Bone marrow (tissue), 2 donors: ENCODE data around the gene EBI3.
"Not testable (repeated sequence)": the region's sequence is repeated elsewhere in the genome, so short reads cannot be mapped to it uniquely, and the experiment has no call there.

Experiments
- DNase-seq, 2 donors: peaks; one replicate each; lab custom pipeline; 2025; lab: John Stamatoyannopoulos, UW

Gene EBI3

DNA sequence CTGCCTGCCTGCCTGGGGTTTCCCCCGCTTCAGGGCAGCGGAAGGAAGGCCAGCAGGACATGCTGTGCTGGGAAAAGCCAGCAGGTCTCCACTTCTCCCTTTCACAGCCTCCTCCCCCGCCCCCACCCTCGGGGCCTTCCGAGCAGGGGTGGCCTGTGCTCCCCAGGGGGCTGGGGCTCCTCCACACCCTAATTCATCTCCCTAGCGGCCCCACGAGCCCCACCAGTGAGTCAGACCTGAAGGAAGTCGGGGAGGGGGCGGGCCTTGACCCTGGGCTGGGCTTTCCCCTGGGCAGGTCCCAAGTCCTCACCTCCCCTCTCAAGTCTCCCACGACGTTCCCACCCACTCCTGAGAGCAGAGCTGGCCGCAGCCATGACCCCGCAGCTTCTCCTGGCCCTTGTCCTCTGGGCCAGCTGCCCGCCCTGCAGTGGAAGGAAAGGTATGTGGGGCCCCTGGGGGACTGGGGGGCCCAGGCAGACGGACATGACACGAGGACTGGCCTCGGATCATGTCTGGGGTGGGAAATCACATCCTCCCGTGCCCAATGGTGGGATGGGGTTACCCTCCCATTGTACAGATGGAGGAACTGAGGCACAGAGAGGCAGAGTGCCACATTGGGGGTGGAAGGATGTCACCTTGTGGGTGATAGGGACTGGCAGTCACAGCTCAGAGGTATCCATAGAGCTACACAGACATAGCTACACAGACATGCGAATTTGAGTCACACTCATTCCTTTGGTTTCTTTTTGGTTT lies at the start of gene EBI3:
TSS of gene EBI3 (plus strand) at position 345 of the 753 bp plus-strand sequence. CDS start at position 373, 28 bp downstream.
- peak; percentile 17 to 37 for DNase-seq

GRCh38 chr19:4181053-4181508 lies 48.2 kb upstream of the EBI3 start:
- no peak for DNase-seq

DNA sequence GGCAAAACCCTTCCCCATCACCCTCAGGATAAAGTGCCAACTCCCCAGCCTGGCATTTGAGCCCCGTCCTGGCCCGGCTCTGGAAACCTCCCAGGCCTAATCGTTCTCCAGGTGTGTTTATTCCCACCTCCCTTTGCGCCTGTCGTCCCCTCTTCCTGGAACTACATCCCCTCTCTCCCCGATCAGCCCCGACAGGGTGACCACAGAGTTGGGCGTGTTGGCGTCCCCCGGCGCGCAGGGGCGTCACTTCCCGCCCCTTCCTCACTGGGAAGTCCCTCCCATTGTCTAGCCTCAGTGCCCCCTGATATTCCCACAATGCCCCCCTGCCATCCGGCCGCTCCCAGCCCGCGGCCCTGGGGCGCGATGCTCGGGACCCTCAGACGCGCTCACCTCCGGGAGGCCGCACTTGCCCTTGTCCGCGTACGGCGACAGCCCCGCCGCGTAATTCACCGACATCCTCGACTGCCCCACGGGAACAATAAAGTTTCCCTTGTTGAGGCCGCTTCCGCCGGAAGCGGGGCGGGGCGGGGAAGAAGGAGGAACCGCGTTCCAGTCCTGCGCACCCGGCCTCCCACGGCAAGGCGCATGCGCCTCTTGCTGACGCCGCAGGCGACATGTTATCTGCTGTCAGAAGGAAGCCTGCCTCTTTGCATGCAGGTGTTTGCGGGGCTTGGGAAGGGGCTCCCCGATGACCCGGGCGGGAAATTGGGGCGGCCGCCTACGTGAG lies 47.1 kb upstream of the EBI3 start, which contains the start of the genes ANKRD24 and SIRT6:
TSS of gene ANKRD24 (plus strand) at position 606 of the 727 bp plus-strand sequence. CDS start 3,737 bp downstream, outside the sequence.
TSS of gene SIRT6 (minus strand) at position 480 of the 727 bp plus-strand sequence. CDS start at position 456, 24 bp downstream.
- peak; percentile 83 to 93 for DNase-seq

GRCh38 chr19:4183967-4184717 lies 45.2 kb upstream of the EBI3 start:
- DNase-seq, result no peak

GRCh38 chr19:4184718-4185352 lies 44.5 kb upstream of the EBI3 start:
- DNase-seq, result no peak

DNA sequence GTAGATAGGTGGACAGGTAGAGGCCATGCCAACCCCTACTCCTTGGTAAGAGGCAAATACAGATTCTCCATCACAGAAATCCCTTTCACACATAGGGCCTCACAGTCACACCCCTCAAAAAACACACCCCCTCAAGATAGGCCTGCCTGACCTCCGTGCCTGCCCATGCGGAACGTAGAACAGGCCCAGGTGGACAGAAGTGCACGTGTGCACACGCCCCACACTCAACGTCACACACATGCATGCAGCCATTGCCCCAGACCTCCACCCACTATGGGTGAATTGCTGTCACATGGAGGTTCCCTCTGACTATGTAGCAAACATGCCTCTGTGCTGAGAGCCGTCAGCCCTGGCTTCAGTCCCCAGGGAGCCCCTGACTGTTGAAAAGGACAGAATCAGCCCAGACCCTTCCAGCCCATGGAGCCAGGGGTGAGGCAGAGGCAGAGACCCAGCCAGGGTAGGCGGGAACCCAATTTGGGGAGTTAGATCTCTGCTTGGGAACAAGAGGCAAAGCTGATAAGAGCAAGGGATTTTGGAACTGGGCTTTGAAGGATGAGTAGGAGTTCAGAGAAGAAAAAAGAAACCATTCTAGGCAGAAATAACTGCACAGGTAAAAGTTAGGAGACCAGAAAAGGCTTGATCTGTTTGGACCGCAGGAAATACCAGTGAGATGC lies 43.8 kb upstream of the EBI3 start:
- no peak for DNase-seq

- DNase-seq, result peak; percentile 42 to 74
Measured at GRCh38 chr19:4186087-4186993, 43.0 kb upstream of the EBI3 start.

DNA sequence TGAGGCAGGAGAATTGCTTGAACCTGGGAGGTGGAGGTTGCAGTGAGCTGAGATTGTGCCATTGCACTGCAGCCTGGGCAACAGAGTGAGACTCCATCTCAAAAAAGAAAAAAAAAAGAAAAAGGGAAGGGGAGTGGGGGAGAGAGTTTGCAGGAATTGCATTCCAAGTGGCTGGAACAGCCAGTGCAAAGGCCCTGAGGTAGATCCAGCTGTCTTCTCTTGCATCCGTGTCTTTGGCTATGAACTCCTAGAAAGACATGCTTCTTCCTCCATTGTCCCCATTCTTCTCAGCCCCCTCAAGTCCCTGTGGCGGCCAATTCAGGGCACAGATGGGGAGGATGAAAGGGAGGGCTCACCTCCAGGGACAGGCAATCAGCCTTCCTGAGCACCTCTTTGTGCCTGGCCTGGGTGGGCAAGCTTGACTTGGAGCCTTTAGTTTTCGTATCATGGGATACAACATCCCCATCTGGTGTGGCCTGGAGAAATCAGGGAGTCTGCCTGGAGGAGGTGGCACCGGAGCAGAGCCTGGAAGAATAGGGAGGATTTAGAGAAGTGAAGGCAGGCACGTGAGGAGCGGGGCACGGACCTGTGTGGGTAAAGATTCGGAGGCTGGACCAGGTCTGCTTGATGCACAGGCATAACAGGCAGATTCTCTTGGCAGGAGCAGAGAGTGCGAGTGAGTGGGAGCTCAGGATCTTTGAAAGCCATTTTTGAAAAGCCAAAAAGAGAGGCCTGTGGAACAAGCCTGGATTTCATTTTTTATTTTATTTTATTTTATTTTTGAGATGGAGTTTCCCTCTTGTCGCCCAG lies 41.8 kb upstream of the EBI3 start:
- DNase-seq, result no peak

DNA sequence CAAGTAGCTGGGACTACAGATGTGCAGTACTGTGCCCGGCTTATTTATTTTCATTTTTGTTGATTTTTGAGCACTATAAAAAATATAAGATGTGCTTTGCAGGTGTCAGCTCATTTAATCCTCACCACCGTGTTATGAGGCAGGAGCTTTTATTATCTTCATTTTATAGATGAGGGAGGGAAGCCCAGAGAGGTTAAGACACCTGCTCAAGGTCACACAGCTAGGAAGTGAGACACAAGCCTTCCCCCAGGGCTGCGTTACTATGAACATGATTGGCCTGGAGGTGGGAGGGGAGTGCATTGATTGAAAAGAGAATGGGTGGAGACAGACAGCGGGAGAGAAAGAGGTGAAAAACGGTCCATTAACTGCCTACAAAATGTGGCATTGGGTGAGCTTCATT lies 39.7 kb upstream of the EBI3 start:
- no peak for DNase-seq

DNA sequence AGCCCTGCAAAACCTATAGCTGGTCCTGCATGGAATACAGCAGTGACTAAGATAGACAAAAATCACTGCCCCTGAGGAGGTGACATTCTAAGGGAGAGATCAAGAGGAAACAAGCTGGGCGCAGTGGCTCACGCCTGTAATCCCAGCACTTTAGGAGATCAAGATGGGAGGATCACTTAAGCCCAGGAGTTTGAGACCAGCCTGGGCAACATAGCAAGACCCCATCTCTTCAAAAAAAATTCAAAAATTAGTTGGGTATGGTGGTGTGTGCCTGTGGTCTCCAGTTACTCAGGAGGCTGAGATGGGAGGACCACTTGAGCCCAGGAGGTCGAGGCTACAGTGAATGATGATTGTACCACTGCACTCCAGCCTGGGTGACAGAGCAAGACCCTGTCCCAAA lies 36.8 kb upstream of the EBI3 start:
- DNase-seq, result not testable (repeated sequence)

DNA sequence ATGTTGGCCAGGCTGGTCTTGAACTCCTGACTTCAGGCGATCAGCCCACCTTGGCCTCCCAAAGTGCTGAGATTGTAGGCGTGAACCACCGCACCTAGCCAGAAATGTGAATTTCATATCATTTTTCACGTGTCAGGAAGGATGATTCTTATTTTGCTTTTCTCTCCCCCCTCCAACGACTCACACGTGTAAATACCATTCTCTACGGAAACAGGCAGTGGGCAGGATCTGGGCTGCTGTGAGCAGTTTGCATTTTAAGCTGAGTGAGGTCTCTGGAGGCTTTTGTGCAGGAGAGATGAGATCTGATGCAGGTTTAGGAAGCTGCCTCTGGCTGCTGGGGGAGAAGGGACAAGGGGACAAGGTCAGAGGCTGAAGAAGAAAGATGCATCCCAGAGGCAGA lies 35.0 kb upstream of the EBI3 start:
- DNase-seq, result no peak

DNA sequence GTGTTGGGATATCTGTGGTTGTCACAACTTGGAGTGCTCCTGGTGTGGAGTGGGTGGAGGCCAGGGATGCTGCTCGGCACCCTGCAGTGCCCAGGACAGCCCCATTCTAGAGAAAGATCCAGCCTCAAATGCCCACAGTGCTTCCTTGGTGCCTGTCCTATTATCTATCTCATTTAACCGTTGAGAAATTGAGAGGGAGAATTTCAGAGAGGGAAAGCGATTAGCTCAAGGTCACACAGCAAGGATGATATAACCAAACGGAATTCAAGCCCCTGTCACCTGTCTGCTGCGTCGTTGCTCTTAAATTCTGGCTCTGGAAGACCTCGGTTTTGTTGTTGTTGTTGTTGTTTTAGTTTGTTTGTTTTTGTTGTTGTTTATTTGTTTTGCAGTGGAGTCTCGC lies 33.3 kb upstream of the EBI3 start:
- DNase-seq, result no peak

DNA sequence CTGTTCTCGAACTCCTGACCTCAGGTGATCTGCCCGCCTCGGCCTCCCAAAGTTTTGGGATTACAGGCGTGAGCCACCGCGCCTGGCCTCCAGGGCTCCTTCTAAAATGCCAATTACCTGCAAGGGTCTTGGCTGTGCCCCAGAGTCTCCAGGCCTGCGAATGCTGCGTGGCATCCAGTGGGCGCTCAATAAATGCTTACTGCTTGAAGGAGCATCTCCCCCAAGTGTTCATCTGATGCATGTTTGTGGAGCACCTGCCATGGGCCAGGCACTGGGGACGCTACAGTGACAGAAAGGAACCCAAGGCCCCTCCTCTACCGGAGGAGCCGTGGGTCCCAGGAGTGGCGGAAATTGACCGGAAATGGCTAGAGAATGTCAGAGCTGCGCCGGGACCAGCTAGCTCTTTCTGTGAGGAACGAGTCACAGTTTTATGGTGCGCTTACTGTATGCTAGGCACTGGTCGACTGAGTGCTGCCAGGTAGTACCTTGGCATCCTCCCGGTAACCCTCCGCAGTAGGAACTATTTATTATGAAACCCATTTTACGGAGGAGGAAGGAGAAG lies 32.7 kb upstream of the EBI3 start:
- no peak for DNase-seq

GRCh38 chr19:4197228-4197624 lies 32.1 kb upstream of the EBI3 start:
- DNase-seq, result no peak

DNA sequence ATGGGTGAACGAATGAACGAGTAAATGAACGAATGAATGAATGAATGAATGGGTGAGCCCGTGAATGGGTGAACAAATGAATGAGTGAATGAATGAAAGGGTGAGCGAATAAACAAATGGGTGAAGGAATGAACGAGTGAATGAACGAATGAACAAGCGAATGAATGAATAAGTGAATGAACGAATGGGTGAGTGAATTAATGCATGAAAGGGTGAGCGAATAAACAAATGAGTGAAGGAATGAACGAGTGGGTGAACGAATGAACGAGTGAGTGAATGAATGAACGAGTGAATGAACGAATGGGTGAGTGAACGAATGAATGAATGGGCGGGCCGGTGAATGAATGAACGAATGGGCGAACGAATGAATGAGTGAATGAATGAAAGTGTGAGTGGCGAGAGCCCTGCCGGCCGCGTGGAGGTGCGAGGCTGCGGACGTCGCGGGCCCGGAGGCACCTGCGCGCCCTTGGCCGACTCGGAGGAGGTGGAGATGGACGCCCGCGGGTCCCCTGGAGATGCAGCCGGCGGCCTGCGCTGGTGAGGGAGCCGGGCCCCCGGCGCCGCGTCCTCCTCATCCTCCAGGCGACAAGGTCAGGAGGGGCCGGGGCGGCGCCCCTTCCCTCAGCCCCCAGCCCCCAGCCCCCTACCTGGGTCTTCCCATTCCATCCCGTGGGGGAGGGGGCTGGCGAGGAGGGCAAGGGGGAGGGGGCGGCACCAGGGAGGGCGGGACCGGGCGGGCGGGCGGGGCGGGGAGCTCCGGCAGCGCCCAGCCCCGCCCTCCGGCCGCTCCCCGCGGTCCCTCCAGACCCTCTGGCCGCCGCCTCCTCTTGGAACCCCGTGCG lies 31.5 kb upstream of the EBI3 start:
- no peak for DNase-seq

DNA sequence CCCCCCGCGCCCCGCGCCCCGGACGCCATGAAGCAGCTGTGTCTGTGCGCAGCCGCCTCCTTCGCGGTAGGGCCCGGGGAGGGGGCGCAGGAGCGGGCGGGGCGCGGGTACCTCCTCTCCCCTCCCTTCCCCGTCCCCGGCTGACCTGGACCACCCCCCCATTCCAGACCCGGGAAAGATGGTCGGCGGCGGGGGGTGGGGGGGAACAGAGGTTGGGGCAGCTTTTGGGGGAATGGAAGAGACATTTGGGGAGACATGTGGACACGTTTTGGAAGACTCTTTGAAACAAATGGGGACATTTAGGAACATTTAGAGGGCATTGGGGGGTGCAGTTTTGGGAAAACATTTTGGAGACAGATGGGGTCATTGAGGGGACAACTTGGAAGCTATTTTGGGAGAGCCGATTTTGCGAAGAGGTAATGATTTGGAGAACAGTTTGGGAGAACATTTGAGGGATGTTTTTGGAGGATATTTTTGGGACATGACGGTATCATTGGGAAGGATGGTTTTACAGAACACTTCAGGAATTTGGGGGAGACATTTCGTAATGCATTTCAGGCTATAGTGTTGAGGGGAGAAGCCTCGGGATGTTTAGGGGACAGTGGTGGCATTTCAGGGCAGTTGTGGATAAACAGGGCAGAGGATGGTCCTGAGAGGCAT lies 30.7 kb upstream of the EBI3 start:
- DNase-seq, result no peak

DNA sequence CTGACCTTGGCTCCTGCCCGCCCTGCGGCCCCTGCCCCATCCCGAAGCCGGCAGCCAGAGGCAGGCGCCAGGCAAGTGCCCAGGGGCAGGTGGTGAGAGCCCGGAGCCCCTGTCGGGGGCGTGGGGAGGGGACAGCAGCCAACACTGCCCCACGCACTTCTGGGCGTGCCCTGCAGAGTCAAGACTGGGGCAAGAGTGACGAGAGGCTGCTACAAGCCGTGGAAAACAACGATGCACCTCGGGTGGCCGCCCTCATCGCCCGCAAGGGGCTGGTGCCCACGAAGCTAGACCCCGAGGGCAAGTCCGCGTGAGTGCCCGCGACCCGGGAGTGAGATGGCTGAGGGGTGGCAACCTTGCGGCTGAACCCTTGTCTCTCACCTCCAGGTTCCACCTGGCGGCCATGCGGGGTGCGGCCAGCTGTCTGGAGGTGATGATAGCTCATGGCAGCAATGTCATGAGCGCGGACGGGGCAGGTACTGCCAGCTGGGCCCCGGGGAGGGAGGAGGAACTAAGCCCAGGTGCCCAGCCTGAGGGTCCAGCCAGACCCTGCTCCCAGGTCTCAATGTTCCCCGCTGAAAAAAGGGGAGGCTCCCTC lies 29.5 kb upstream of the EBI3 start:
- DNase-seq, result no peak
